Measurements from ENCODE around the gene QKI.

- TF ChIP-seq, protein P1, sequence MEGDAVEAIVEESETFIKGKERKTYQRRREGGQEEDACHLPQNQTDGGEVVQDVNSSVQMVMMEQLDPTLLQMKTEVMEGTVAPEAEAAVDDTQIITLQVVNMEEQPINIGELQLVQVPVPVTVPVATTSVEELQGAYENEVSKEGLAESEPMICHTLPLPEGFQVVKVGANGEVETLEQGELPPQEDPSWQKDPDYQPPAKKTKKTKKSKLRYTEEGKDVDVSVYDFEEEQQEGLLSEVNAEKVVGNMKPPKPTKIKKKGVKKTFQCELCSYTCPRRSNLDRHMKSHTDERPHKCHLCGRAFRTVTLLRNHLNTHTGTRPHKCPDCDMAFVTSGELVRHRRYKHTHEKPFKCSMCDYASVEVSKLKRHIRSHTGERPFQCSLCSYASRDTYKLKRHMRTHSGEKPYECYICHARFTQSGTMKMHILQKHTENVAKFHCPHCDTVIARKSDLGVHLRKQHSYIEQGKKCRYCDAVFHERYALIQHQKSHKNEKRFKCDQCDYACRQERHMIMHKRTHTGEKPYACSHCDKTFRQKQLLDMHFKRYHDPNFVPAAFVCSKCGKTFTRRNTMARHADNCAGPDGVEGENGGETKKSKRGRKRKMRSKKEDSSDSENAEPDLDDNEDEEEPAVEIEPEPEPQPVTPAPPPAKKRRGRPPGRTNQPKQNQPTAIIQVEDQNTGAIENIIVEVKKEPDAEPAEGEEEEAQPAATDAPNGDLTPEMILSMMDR (IDR thresholded peaks at IDR 0.05) = no peak
- TF ChIP-seq POLR2A (IDR thresholded peaks at IDR 0.05) = no peak
Observed at GRCh38 chr6:163442336-163442735, 27.8 kb downstream of the QKI start.

All from breast epithelium (tissue), 3 donors.